SJCRH30 (cell line): Measurements from ENCODE around the gene HPN. TPM values are rescaled to one million over a fixed set of nuclear protein-coding genes. Genes with fewer than 3 reads are reported as not detected.

ENCODE experiments used
- DNase-seq, 2 experiments: peaks; one replicate each; pipeline ENCODE4 v3.0.0-alpha.2; 2015 to 2020
- H3K27ac ChIP-seq: fragments of 250-450 bp; sonication (Bioruptor Pico); 2 replicates; pipeline ENCODE4 v1.5.1; 2020; ENCODE audit warnings: mild to moderate bottlenecking, moderate library complexity
- H3K27me3 ChIP-seq: fragments of 250-450 bp; sonication (Bioruptor Pico); 2 replicates; pipeline ENCODE4 v1.5.1; 2020; ENCODE audit warnings: mild to moderate bottlenecking, moderate library complexity
- H3K36me3 ChIP-seq: fragments of 250-450 bp; sonication (Bioruptor Pico); 2 replicates; pipeline ENCODE4 v1.5.1; 2020; ENCODE audit warnings: mild to moderate bottlenecking, moderate library complexity
- H3K4me1 ChIP-seq: fragments of 250-450 bp; sonication (Bioruptor Pico); 2 replicates; pipeline ENCODE4 v1.5.1; 2020; ENCODE audit warnings: mild to moderate bottlenecking, moderate library complexity
- H3K4me3 ChIP-seq: fragments of 250-450 bp; sonication (Bioruptor Pico); 2 replicates; pipeline ENCODE4 v1.5.1; 2020; ENCODE audit warnings: mild to moderate bottlenecking, moderate library complexity
- H3K9me3 ChIP-seq: fragments of 250-450 bp; sonication (Bioruptor Pico); replicated peaks from 2 replicates; pipeline ENCODE4 v1.5.1; 2020; ENCODE audit warnings: mild to moderate bottlenecking, moderate library complexity
- total RNA-seq: library from RNA; depleted of rRNA; stranded (reverse); fragments of >200 nt; shearing (Covaris generic); gene quantifications from 2 replicates; pipeline ENCODE4 v1.2.3, GENCODE V29; 2014; rRNA removed

HPN gene
- total RNA-seq, 1 experiment from 2014 or later: not detected

- no peaks in the 10 kb centered on the region for H3K36me3 ChIP-seq
- no peaks in the 10 kb centered on the region; the same call in 1 of the 2 replicates for H3K9me3 ChIP-seq
- H3K27ac ChIP-seq: no peak overlapping the region
- DNase-seq: no peak
- no peaks in the 10 kb centered on the region for H3K27me3 ChIP-seq
- H3K4me1 ChIP-seq: no peaks in the 10 kb centered on the region; the same call in 1 of the 2 replicates
- no peak overlapping the region for H3K4me3 ChIP-seq
Measured at GRCh38 chr19:35108730-35109129, 67.2 kb downstream of the HPN start.

GRCh38 chr19:35109395-35110112 is 68.0 kb downstream of the HPN start:
- H3K36me3 ChIP-seq: no peaks in the 10 kb centered on the region
- no peak for DNase-seq
- H3K4me1 ChIP-seq: no peaks in the 10 kb centered on the region; the same call in 1 of the 2 replicates
- no peak overlapping the region for H3K27ac ChIP-seq
- no peaks in the 10 kb centered on the region; the same call in 1 of the 2 replicates for H3K9me3 ChIP-seq
- H3K27me3 ChIP-seq: no peaks in the 10 kb centered on the region; the same call in 1 of the 2 replicates
- no peak overlapping the region for H3K4me3 ChIP-seq

- no peaks in the 10 kb centered on the region; the same call in 1 of the 2 replicates for H3K4me1 ChIP-seq
Measured at GRCh38 chr19:35110974-35111373, 69.5 kb downstream of the HPN start.

GRCh38 chr19:35112995-35113688 is 71.6 kb downstream of the HPN start:
- peaks cover 6% of the 10 kb centered on the region for H3K27me3 ChIP-seq
- H3K4me1 ChIP-seq: no peaks in the 10 kb centered on the region
- no peaks in the 10 kb centered on the region for H3K36me3 ChIP-seq
- H3K27ac ChIP-seq: no peak overlapping the region
- no peak for DNase-seq
- no peaks in the 10 kb centered on the region for H3K9me3 ChIP-seq
- no peak overlapping the region for H3K4me3 ChIP-seq

More at GRCh38 chr19:35110974-35111373, 69.5 kb downstream of the HPN start:
- no peaks in the 10 kb centered on the region; the same call in 1 of the 2 replicates for H3K9me3 ChIP-seq
- no peak overlapping the region for H3K27ac ChIP-seq
- no peaks in the 10 kb centered on the region for H3K36me3 ChIP-seq
- no peaks in the 10 kb centered on the region; the same call in none of the 2 replicates for H3K27me3 ChIP-seq
- DNase-seq: no peak
- no peak overlapping the region for H3K4me3 ChIP-seq

- Histone ChIP-seq H3K9me3 (no peaks in the 10 kb centered on the region), H3K36me3 (no peaks in the 10 kb centered on the region), H3K4me3 (no peak overlapping the region), H3K27ac (no peak overlapping the region), H3K27me3 (peaks cover 6% of the 10 kb centered on the region), H3K4me1 (no peaks in the 10 kb centered on the region)
- DNase-seq: peak; percentile 62 to 81
Measured at GRCh38 chr19:35114353-35115176, 73.0 kb downstream of the HPN start.

GRCh38 chr19:35115177-35115951 is 73.8 kb downstream of the HPN start, which contains the start of gene FXYD3:
FXYD3 (plus strand) TSS chr19:35115823; CDS start chr19:35119377, 3,554 bp downstream.
- Histone ChIP-seq H3K36me3 (no peaks in the 10 kb centered on the region), H3K4me1 (no peaks in the 10 kb centered on the region), H3K27ac (no peak within 1 kb of the TSS), H3K27me3 (peaks cover 6% of the 10 kb centered on the region), H3K9me3 (no peaks in the 10 kb centered on the region), H3K4me3 (no peak within 1 kb of the TSS)
- DNase-seq: no peak

Other genes with a start within 250 kb of the HPN start
- 2.8 and 3.8 TPM in 2 replicates for gene ZNF30, start 114.8 kb upstream of the HPN start, total RNA-seq
- 1.6 and 2.1 TPM in 2 replicates for gene ZNF792, start 77.5 kb upstream of the HPN start, total RNA-seq
- 45.5 and 49.4 TPM in 2 replicates for gene GRAMD1A, start 41.4 kb upstream of the HPN start, total RNA-seq
- gene SCN1B, start 11.3 kb upstream of the HPN start, total RNA-seq: 1.2 and 2.3 TPM in 2 replicates
- gene FXYD3, start 74.1 kb downstream of the HPN start, total RNA-seq: not detected in 2 replicates
- not detected in 2 replicates for gene LGI4, start 93.3 kb downstream of the HPN start, total RNA-seq
- not detected in 2 replicates for gene FXYD1, start 97.1 kb downstream of the HPN start, total RNA-seq
- gene FXYD7, start 101.5 kb downstream of the HPN start, total RNA-seq: not detected in 2 replicates
- gene FXYD5, start 113.0 kb downstream of the HPN start, total RNA-seq: 4.0 and 6.6 TPM in 2 replicates
- not detected in 2 replicates for gene FAM187B, start 187.0 kb downstream of the HPN start, total RNA-seq
- gene LSR, start 207.3 kb downstream of the HPN start, total RNA-seq: 0.59 and 0.96 TPM in 2 replicates
- gene USF2, start 227.2 kb downstream of the HPN start, total RNA-seq: 104 and 105 TPM in 2 replicates
- gene HAMP, start 240.8 kb downstream of the HPN start, total RNA-seq: 0.47 and 0.68 TPM in 2 replicates